Uterus (tissue), 4 donors: ENCODE measurements around the gene MUC5AC. TPM values are rescaled to one million over a fixed set of nuclear protein-coding genes. Genes with fewer than 3 reads are reported as not detected.

Experiments used
- DNase-seq, 2 donors: peaks; one replicate each; pipeline ENCODE4 v3.0.0-alpha.2; 2019 to 2020
- H3K27ac ChIP-seq, 2 donors: fragments of 200-600 bp; sonication (generic); 1 replicate in 1 of 2; 2 replicates in 1 of 2; pipeline ENCODE4 v1.5.1; 2016 to 2018
- H3K27me3 ChIP-seq, 2 donors: fragments of 200-600 bp; sonication (generic); one replicate each; pipeline ENCODE4 v1.5.1; 2018 to 2019; ENCODE audit warnings: control low read depth in 1 of 2
- H3K36me3 ChIP-seq, 2 donors: fragments of 200-600 bp; sonication (generic); one replicate each; pipeline ENCODE4 v1.5.1; 2019; ENCODE audit warnings: control low read depth in 1 of 2
- H3K4me1 ChIP-seq, 2 donors: fragments of 200-600 bp; sonication (generic); one replicate each; pipeline ENCODE4 v1.5.1; 2018 to 2019; ENCODE audit warnings: control low read depth in 1 of 2
- H3K4me3 ChIP-seq, 2 donors: fragments of 200-600 bp; sonication (generic); 1 replicate in 1 of 2; 2 replicates in 1 of 2; pipeline ENCODE4 v1.5.1; 2018 to 2019; ENCODE audit warnings: mild to moderate bottlenecking in 1 of 2
- H3K9me3 ChIP-seq, 2 donors: fragments of 200-600 bp; sonication (generic); one replicate each; pipeline ENCODE4 v1.5.1; 2019; ENCODE audit warnings: control low read depth in 1 of 2
- POLR2A ChIP-seq, 2 donors: fragments of 450-650 bp; IDR thresholded peaks; one replicate each; pipeline ENCODE4 v1.6.1; 2016; ENCODE audit warnings: antibody characterized with exemption in 2 of 2, mild to moderate bottlenecking in 1 of 2, moderate library complexity in 1 of 2
- intact Hi-C: fragments of 100-400 bp; cut with DNase I; formaldehyde crosslinking; loops from one replicate; pipeline ENCODE4 v1.15.1; 2023; ENCODE audit warnings: low total_unique reads
- total RNA-seq, 4 donors: library from RNA; depleted of rRNA in 3 of 4; stranded (reverse); fragments of >200 nt in 3 of 4; gene quantifications; one replicate each; pipeline versions ENCODE4 v1.1.0 to v1.2.4, GENCODE V29; 2014 to 2023
- TF ChIP-seq, protein P1 (sequence below), 4 experiments: fragments of 200-600 bp in 2 of 4; fragments of 450-650 bp in 2 of 4; sonication (generic) in 2 of 4; IDR thresholded peaks; one replicate each; pipeline ENCODE4 v1.5.1; 2016 to 2019; ENCODE audit warnings: antibody characterized with exemption in 4 of 4, mild to moderate bottlenecking in 2 of 4, moderate library complexity in 1 of 4
- donor health status: DM: yes; HTN: yes; CAD: no.

MUC5AC gene
- total RNA-seq, 4 donors from 2014 or later: under 0.01 TPM; not detected in 3

GRCh38 chr11:1167751-1168231 lies 10.0 kb downstream of the MUC5AC start:
- no peak for TF ChIP-seq POLR2A (IDR thresholded peaks at IDR 0.05)
- TF ChIP-seq, protein P1, sequence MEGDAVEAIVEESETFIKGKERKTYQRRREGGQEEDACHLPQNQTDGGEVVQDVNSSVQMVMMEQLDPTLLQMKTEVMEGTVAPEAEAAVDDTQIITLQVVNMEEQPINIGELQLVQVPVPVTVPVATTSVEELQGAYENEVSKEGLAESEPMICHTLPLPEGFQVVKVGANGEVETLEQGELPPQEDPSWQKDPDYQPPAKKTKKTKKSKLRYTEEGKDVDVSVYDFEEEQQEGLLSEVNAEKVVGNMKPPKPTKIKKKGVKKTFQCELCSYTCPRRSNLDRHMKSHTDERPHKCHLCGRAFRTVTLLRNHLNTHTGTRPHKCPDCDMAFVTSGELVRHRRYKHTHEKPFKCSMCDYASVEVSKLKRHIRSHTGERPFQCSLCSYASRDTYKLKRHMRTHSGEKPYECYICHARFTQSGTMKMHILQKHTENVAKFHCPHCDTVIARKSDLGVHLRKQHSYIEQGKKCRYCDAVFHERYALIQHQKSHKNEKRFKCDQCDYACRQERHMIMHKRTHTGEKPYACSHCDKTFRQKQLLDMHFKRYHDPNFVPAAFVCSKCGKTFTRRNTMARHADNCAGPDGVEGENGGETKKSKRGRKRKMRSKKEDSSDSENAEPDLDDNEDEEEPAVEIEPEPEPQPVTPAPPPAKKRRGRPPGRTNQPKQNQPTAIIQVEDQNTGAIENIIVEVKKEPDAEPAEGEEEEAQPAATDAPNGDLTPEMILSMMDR (IDR thresholded peaks at IDR 0.05): no peak
- Histone ChIP-seq H3K4me1 (no peaks in the 10 kb centered on the region), H3K4me3 (no peak overlapping the region), H3K27ac (no peak overlapping the region), H3K36me3 (no peaks in the 10 kb centered on the region), H3K27me3 (no peaks in the 10 kb centered on the region), H3K9me3 (no peaks in the 10 kb centered on the region)
- intact Hi-C loops: no loop called here
- no peak for DNase-seq

DNA sequence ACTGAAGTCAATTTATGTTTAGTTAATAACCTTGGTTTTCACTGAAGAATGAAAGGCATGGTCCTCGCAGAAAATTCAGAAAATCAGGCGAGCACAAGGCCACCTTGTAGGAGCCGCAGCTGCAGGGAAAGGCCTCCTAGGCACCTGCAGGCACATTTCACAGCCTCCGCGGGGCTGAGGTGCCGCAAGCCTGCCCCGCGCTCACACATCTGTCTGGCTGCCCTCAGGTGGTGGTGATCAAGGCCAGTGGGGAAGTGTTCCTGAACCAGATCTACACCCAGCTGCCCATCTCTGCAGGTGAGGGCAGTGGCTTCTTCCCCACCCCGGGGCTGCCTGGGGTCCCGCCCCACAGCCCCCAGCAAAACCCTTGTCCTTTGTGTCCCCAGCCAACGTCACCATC lies 10.5 kb downstream of the MUC5AC start:
- H3K27me3 ChIP-seq: no peaks in the 10 kb centered on the region
- H3K9me3 ChIP-seq: no peaks in the 10 kb centered on the region
- H3K36me3 ChIP-seq: no peaks in the 10 kb centered on the region
- intact Hi-C loops: no loop called here
- no peak for TF ChIP-seq POLR2A (IDR thresholded peaks at IDR 0.05)
- TF ChIP-seq, protein P1 (IDR thresholded peaks at IDR 0.05): no peak
- no peak overlapping the region for H3K4me3 ChIP-seq
- no peak overlapping the region for H3K27ac ChIP-seq
- no peak for DNase-seq
- no peaks in the 10 kb centered on the region for H3K4me1 ChIP-seq

DNA sequence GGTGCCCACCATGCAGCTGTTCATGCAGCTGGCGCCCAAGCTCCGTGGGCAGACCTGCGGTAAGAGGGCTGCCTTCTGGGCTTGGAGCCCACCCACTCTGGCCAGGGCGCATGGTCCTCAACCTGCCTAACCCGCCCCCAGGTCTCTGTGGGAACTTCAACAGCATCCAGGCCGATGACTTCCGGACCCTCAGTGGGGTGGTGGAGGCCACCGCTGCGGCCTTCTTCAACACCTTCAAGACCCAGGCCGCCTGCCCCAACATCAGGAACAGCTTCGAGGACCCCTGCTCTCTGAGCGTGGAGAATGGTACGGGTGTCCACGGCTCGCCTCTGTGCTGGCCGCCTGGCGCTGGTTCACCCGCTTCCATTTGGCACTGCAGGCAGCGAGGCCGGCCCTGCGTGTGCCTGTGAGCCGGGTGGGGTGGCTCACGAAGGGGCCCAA lies 11.0 kb downstream of the MUC5AC start:
- no peaks in the 10 kb centered on the region for H3K9me3 ChIP-seq
- no peaks in the 10 kb centered on the region for H3K36me3 ChIP-seq
- TF ChIP-seq, protein P1 (IDR thresholded peaks at IDR 0.05): no peak
- TF ChIP-seq POLR2A (IDR thresholded peaks at IDR 0.05): no peak
- H3K4me3 ChIP-seq: no peak overlapping the region
- no peaks in the 10 kb centered on the region for H3K27me3 ChIP-seq
- H3K4me1 ChIP-seq: no peaks in the 10 kb centered on the region
- DNase-seq: no peak
- no peak overlapping the region for H3K27ac ChIP-seq
- intact Hi-C loops: no loop called here

DNA sequence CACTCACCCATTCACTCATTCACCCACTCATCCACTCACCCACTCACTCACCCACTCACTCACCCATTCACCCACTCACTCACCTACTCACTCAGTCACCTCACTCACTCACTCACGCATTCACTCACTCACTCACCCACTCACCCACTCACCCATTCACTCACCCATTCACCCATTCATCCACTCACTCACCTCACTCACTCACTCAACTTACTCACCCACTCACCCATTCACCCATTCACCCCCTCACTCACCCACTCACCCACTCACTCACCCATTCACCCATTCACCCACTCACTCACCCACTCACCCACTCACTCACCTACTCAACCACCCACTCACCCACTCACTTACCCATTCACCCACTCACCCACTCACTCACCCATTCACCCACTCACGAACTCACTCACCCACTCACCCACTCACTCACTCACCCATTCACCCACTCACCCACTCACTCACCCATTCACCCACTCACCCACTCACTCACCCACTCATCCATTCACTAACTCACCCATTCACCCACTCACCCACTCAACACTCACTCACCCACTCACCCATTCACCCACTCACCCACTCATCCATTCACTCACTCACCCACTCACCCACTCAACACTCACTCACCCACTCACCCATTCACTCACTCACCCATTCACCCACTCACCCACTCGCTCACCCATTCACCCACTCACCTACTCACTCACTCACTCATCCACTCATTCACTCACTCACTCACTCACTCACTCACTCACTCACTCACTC lies 13.7 kb downstream of the MUC5AC start:
- no peak for DNase-seq
- H3K27ac ChIP-seq: no peak overlapping the region
- H3K4me3 ChIP-seq: no peak overlapping the region
- no peaks in the 10 kb centered on the region for H3K4me1 ChIP-seq
- no peaks in the 10 kb centered on the region for H3K27me3 ChIP-seq
- H3K9me3 ChIP-seq: no peaks in the 10 kb centered on the region
- intact Hi-C loops: no loop called here
- no peak for TF ChIP-seq POLR2A (IDR thresholded peaks at IDR 0.05)
- TF ChIP-seq, protein P1 (IDR thresholded peaks at IDR 0.05): no peak
- H3K36me3 ChIP-seq: no peaks in the 10 kb centered on the region

DNA sequence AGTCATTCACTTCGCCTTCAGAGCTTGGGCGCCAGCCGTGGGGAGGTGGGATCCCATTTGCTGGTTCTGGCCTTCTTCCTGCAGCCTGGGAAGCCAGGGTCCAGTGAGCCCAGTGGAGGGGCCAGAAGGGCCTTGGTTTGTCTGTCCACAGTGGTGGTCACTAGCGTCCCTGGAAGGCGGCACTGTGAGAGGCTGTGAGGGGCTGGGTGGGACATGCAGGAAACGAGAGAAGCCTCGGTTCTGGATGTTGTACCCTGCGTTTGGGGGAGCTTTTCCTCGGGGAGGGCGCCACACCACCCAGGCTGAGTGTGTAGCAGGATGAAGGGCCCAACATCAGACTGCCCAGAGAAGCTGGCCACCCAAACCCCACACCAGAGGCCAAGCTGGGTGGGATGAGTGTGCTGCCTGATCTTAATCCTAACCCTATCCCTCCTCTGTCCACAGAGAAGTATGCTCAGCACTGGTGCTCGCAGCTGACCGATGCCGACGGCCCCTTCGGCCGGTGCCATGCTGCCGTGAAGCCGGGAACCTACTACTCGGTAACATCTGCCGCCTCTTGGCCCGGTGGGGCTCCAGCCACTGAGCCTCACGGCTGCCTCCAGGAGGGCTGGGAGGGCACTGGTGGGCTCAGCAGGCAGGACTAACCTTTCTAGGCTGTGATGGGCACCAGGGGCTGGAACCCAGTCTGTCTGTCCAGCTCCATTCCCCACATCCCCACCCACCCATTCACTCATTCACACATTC lies 14.4 kb downstream of the MUC5AC start:
- DNase-seq: no peak

More for the DNA sequence above, 14.4 kb downstream of the MUC5AC start:
- no peak overlapping the region for H3K4me3 ChIP-seq
- H3K9me3 ChIP-seq: no peaks in the 10 kb centered on the region
- H3K36me3 ChIP-seq: no peaks in the 10 kb centered on the region
- no peaks in the 10 kb centered on the region for H3K27me3 ChIP-seq
- no peaks in the 10 kb centered on the region for H3K4me1 ChIP-seq
- no peak overlapping the region for H3K27ac ChIP-seq
- TF ChIP-seq, protein P1 (IDR thresholded peaks at IDR 0.05): no peak
- no peak for TF ChIP-seq POLR2A (IDR thresholded peaks at IDR 0.05)
- intact Hi-C loops: no loop called here
